Esophagus squamous epithelium (tissue), 4 donors: Measurements from ENCODE around the gene TGFB1I1.

Source experiments
- CTCF ChIP-seq, 6 experiments: fragments of 450-650 bp in 4 of 6; fragments of 200-600 bp in 2 of 6; sonication (generic) in 2 of 6; IDR thresholded peaks; one replicate each; pipeline ENCODE4 v1.5.1; 2016 to 2019; ENCODE audit warnings: antibody characterized with exemption in 6 of 6, mild to moderate bottlenecking in 4 of 6, moderate library complexity in 4 of 6
- POLR2A ChIP-seq, 4 donors: fragments of 450-650 bp; IDR thresholded peaks; one replicate each; pipeline ENCODE4 v1.6.1; 2017; ENCODE audit warnings: antibody characterized with exemption in 4 of 4, mild to moderate bottlenecking in 4 of 4, moderate library complexity in 3 of 4

DNA sequence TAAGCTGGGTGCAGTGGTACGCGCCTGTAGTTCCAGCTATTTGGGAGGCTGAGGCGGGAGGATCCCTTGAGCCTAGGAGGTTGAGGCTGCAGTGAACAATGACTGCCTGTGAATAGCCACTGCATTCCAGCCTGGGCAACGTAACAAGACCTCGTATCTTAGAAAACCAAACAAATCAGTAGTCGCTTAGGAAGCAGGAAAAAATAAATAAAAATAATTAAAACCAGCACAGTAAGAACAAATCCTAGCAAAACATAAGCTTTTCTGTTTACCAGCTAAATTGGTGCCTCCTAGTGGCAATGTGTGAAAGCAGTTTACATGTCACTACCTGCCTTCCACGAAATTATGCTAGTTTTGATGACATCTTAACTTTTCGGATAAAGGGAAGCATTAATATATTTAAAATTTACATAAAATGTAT lies 11.4 kb upstream of the TGFB1I1 start:
- TF ChIP-seq CTCF (IDR thresholded peaks at IDR 0.05) (peak; percentile 32 to 67 (median 57)), POLR2A (IDR thresholded peaks at IDR 0.05) (no peak)
